ENCODE measurements around the gene PIPOX.

- TF ChIP-seq CTCF (conservative IDR thresholded peaks at IDR 0.05 in 1 of 2, IDR thresholded peaks at IDR 0.05 in 1 of 2; ENCODE audit: low read depth in 1 of 2, low read length in 2 of 2) (no peak), EZH2 (IDR thresholded peaks at IDR 0.05; ENCODE audit: low read length, missing control alignments) (no peak)
Measured at GRCh38 chr17:29066047-29066446, 23.1 kb downstream of the PIPOX start.

All from fibroblast of lung (primary cell).